SK-N-DZ (cell line): ENCODE data around the gene SEL1L2.

Experiments
- DNase-seq: peaks from one replicate; pipeline ENCODE4 v3.0.0-alpha.2; 2015; ENCODE audit warnings: low spot score

Gene SEL1L2

DNA sequence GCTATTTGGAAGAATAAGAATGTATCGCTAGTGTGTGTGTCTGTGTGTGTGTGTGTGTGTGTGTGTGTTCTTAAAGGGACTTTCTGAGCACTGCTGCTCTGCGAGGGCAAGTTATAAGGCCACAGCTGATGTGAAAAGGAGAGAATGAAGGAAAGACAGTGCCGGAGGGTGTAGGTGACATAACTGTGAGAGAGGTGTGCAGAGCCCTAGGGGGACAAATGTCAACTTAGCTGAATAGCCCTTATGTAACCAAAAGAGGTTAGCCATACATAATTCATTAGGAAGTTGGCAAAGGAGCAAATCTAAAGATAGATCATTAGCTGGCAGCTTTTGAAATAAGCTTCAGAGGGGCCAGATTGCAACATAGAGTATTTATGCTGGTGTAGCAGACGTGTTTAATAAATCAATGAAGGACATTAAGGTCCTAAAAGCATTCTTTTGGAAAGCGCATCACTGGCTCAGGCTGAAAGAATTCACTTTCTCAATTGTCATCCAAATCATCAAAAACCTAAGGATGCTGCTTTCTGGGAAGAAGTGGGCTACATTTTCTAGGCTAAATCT is 124.5 kb downstream of the SEL1L2 start:
- no peak for DNase-seq

DNA sequence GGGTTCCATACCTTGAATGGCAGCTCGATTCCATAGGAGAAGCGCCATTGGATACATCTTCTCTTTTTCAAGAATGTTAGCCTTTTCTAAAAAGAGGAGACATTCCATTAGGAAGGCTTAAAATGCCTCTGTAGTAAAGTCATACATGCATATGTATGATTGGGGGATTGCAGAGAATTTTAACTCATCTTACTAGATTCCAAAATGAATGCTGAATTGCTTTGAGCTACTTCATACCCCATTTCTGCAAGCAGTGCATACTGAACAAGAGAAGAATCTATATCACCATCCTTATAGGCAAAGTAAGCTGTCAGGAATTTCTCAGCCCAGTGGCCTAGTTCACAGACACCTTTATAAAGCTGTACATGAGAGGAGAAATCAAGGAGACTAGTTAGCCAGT is 125.3 kb downstream of the SEL1L2 start:
- no peak for DNase-seq

DNA sequence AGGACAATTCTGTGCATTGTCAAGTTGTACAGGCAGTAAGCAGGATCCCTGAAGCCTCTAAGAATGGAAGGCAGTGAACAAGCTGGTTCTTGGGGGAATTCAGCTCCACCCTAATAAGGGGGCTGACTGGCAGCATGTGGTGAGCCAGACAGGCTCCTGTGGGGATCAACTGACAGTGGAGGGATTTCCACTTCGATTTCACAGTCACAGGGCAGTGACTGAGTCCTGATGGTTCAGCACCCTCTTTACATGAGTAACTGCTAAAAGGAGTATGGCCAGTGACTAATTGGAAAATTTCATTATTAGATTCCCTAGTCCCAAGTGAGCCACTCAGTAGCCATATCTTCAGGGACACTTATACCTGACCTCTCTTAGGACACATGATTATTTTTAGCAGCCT is 127.2 kb downstream of the SEL1L2 start:
- DNase-seq = no peak

DNA sequence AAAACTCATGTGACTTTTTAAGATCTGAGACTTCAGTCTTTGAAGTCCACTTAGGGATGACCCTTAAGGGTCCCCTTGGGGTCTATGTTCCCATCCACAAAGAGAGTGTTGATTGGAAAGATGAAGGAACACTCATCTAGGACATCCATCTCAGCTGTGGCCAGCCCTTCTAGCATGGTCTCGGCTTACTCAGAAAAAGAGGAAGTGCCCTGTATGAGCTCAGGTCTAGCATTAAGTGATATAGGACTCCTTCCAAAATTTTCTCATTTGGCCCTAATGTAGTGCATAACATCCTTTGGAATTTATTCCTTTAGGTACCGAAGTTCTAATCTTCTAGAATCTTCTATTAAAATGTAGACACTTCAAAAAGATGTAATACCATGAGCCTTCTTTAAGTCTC is 128.2 kb downstream of the SEL1L2 start:
- DNase-seq = no peak

DNA sequence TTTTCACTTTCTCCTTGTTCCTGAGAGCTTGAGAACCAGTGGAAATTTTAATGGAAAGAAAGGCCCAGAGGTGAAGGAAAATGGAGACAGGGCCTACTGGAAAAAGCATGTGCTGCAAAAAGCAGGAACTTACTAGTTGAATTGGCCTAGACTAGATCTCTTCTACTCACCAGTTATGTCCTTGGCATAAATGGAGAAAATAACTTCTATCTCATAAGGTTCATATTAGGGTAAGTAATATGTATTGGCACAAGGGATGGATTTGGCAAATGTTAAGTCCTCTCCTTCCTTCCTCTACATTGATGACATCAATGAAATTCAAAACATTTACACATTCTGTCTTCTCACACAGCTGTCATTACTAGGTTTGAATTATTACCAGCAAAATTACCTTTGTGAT is 131.5 kb downstream of the SEL1L2 start:
- no peak for DNase-seq

DNA sequence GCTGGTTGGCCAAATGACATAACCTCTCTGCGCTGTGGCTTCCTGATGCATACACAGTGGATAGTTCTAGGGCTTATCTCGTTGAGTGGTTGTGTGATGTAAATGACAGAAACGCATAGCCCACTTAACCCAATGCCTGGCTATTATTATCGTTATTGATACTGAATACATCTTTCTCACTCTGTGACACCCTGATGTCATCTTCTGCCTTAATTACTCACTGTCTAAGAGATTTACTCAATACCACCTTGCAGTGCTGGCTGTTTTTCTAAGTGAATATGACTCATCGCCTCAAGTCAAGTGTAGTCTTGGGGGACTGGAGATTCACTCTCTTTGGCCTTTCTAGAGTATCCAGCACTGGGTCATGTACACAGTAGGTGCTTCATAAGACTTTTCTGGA is 132.0 kb downstream of the SEL1L2 start:
- no peak for DNase-seq

DNA sequence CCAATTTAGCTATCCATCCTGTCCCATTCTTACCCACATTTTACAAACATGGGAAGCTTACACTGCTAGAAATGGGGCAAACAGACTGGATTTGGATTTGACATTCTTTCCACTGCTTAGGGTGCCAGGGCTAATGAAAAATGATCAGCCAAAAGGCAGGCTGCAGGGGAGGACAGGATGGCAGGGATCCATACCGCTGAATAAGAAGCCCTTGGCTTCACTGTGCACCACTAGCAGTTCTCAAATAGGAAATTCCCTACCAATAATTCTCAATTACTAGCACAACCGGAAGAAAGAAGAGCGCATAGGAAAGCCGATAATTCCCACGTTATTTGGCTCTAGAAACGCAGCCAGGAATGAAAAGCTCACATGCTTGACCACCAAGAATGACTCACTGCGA is 132.5 kb downstream of the SEL1L2 start:
- DNase-seq = no peak

DNA sequence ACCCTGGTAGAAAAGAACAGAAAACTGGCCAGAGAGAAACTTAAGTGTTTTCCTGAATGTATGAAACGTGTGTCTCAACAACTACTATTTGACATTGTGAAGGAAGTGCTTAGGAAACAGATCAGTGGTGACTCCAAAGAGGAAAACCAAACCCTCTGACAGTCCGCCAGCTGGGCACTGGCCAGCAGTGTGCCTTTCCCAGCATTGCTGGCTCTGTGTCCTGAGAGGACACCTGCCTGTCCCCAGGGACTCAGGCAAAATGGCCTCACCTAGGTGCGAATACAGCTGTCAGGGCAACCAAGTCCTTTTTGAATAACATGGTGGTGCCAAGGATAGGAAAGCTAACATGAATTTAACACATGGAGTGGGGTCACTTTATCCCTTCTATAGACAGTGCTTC is 133.1 kb downstream of the SEL1L2 start:
- DNase-seq = no peak

DNA sequence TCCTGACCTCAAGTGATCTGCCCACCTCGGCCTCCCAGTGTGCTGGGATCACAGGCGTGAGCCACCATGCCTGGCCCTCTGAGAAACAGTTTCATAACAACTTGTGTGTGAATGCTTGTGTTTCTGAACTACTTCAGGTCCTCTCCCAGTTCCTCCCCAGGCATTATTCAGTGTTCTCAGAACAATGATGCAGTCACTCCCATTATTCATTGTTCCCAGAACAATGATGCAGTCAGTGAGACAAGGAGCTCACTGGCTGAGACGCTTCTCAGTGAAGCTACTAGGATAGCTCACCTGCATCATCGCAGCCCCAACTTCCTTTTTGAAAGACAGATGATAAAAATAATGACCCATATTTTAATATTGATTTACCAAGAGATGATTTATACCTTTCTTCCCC is 134.1 kb downstream of the SEL1L2 start:
- no peak for DNase-seq

DNA sequence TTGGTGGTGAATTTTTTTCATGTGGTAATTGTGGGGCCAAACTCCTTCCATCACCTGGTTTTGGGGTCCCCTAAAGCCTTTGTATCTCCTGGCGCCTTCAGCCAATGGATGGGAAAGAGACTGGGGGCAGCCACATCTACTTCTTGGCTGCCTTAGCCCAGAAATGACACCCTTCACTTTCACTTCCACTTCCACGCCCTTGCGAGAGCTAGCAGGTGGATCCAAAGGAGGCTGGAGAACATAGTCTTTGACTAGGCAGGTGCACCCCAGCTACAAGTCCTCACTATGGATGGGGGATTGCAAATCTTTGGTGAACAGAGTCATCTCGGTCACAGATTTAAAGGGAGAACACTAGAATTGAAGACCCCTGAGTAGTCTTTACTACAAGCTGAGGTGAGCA is 134.8 kb downstream of the SEL1L2 start:
- no peak for DNase-seq

DNA sequence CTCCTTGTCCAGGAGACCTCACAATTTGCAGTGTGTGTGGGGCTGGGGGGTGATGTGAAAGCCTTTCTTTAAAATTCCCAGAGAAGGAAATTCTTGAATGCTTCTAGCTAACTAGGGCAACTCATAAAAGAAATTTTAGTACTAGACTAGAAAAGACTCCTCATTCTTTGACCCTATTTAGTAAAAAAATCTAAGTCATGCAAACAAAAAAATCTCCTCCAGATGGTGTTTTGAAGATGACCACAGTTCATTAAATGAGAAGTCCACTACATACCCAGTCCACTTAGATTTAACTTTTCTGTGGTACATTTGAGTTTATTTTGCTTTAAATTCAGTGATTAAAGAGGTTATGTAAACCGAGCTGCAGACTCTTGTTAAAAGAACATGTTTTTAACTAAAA is 138.1 kb downstream of the SEL1L2 start:
- no peak for DNase-seq

DNA sequence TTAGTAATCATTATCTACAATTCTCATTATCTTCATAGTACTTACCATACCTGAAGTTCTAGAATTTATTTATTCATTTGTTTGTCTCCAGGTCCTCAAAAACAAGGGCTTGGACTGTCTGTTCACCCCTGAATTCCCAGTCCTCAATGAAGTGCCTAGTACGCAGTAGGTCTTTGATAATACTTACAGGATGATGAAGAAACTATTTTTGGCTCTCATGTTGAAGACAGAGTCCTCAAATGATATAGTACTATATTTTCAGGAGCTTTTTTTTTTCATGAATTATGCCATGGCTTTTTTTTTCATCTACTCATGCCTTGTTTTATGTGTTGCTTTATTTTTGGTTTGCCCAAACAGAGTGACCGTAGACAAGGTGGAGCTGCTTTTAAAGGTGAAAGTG is 139.1 kb downstream of the SEL1L2 start:
- no peak for DNase-seq

DNA sequence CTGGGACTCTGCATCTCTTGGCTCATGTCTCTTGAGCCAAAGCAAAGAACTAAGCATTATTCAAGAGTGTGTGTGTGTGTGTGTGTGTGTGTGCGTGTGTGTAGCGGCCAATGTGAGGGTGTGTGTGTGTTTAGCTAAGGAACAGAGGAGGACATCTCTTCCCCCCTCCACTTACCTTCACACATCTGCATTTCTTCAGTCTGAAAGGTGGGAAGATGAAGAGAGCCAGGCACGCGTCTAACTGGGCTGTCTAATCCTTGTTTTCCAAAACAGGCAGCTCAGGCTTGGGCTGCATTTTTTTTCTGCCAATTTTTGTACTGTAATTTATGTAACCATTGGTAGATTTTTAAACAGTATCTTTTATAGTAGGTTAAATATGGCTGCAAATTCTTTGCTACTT is 146.1 kb downstream of the SEL1L2 start:
- DNase-seq = no peak

DNA sequence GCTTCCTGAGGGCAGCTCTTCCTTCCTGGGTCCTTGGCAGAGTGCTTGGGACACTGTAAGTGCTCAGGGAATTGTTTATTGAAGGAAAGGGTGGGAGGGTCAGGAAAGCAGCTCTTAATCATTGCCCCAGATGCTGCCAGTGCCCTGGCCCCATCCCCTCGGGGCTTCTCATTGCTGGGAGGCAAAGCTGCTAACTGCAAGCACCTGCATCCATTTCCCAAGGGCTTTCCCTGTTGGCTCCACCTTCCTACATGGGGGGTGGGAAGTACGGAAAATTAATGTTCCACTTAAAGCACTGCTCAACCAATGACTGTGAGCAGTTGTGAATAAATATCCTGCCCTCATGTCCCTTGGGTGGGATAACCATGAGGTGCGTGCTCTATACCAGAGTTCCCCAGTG is 149.2 kb downstream of the SEL1L2 start:
- no peak for DNase-seq

DNA sequence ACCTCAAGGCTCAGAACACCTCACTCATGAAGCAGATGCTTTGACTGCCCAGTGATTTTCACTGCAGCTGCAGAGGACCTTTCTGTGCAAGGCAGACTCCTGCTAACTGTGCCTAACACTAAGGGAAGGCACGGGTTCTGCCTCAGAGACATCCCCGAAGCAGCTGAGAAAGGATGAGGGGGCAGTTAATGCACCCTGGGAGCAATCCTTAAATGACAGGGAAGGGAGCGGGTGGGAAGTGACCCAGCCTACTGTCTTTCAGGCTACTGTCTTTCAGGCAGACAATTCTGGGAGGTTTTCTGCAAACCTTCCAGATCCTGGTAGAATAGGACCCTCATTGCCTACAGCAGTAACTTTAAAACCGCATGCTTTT is 150.3 kb downstream of the SEL1L2 start:
- no peak for DNase-seq

DNA sequence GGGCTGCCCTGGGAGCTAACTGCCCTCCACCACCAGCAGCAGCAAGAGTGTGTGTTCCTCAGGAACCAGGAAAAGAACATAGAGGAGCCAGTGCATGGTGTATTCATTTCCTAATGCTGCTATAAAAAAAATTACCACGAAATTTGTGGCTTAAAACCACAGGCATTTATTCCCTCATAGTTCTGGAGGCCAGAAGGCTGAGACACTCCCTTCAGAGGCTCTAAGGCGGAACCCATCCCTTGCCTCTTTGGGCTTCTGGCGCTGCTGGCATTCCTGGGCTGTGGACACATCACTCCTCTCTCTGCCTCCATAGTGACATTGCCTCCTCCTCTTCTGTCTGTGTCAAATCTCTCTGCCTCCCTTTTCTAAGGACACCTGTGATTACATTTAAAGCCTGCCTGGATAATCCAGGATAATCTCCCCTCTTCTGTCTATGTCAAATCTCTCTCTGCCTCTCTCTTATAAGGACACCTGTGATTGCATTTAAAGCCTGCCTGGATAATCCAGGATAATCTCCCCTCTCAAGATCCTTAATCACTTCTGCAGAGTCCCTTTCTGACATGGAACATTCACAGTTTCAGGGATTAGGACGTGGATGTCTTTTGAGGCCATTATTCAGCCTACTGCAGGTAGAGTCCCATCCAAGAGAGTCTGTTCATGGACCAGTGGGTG is 150.9 kb downstream of the SEL1L2 start:
- no peak for DNase-seq

DNA sequence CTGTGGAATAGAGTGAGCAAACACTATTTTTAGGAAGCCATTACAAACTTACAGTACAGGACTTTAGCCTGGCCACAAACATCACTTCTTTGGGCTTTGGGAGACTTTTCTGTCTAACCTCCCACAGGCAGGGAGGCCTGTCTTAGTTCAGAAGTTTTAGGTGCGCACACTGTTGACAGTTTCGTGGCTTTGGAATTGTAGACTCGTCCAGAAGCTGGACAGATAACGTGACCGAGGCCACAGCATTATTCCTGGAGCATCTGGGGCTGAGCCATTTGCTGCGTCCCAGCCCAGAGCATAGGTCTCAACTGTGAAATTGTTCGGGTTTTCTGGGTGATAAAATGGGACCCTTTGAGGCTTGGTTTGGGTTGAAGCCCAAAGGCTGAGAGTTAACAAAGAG is 151.8 kb downstream of the SEL1L2 start:
- no peak for DNase-seq

DNA sequence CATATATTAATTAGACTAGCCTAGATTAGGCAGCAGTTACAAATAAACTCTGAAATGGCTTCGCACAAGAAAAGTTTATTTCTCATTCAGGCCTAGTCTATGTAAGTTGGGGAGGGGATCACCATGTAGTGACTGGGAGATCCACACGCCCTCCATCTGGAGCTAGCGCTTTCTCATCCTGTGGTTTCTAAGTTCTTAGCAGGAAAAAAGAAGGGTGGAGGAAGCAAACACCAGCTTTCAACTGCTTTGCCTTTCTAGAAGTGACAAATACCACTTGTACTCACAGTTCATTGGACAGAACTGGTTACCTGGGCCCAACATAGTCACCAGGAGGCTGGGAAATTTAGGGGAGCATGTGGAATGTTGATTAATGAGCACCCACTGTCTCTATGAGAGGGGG is 158.9 kb downstream of the SEL1L2 start:
- DNase-seq = no peak

DNA sequence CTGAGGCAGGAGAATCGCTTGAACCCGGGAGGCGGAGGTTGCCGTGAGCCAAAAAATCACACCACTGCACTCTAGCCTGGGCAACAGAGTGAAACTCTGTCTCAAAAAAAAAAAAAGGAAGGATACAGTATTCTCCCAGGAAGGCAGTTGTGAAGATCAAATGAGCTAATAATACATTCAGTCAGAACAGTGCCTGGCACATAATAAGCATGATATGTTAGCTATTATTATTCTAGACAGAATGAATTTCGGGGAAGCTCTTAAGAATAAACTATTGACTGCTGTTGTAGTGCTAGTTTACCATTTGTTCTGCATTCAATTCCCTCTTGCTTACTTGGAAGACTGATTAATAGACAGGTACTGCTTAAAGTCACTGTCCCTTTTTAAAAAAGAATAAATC is 164.9 kb downstream of the SEL1L2 start:
- no peak for DNase-seq

DNA sequence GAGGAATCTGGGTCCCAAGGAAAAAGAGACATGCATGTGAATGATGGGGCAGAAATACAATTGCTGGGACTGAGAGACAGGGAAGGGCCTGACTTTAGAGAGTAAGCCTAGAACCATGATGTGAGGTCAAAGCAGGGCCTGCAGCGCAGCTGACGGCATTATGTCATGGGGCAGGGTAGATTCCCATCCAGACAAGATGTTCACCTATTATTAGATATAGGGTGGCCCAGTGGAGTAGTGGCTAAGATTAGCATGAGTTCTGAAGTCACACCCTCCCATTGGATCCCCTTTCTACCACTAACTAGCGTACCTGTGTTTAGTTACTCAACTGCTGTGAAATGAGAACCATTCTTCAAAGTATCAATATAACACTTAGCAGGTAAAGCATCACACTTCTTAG is 166.0 kb downstream of the SEL1L2 start:
- no peak for DNase-seq

DNA sequence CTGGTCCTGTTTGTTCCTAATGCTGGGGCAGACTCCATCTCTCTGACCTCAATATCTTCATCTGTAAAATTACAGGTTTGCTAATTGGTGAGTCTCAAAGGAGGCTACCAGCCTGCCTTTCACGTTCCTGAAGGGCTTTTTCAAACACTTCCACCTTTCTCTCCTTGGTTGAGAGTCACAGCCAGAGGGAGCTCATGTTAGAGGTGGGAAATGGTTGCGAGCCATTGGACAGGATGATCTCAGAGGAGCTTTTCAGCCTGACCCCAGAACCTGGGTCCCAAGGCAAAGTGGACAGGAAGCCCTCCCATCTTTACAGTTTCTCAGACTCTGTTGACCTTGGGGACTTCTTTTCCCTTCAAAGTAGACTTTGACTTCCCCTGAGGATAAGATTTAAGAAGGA is 168.0 kb downstream of the SEL1L2 start:
- DNase-seq = no peak

DNA sequence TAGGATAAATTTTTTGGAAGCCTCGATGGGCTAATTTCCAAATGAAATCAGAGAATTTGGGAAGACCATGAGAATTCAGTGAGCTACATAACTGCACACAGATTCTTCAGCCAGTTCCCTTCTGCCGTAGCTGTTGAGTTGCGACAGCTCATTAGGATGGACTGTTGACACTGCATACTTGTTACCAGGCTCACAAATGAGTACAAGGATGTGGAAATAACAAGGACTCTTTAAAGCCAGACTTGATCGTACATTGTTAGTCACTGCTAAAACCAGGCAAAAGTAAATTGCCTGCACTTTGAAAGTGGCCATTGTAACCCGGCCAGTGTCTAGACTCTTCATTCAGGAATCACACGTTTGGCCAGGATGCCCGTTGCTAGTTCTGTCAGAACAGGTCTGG is 168.5 kb downstream of the SEL1L2 start:
- DNase-seq = no peak

DNA sequence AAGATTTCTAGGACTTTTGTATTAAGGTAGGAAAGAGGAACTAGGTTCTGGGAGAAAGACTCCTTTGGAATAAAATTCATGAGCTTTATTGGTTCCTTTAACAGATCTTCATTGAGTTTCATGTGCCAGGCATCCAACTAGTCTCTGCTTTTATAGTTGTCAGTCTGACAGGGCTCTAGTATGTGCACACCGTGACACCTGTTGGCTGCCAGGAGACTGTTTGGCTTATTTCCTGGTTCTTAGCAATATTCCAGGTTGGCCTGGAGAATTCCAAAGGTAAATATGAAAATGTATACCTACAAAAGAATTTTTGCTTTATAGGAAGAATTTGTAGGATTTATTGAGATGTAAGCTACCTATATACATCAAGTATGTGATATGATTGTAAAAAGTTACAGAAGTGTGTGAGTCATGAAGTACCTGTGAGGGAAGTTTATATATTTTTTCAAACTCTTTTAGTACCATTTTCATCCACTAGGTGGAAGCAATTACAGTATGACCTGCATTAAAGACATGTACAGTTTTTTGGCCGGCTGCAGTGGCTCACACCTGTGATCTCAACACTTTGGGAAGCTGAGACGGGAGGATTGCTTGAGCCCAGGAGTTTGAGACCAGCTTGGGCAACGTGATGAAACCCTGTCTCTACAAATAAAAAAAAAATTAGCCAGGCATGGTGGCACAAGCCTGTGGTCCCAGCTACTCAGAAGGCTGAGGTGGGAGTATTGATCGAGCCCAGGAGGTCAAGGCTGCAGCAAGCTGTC is 170.3 kb downstream of the SEL1L2 start:
- DNase-seq = peak; percentile 50
